Measurements from ENCODE around the gene MAN2B1.
"Not testable (repeated sequence)": the region's sequence is repeated elsewhere in the genome, so short reads cannot be mapped to it uniquely, and the experiment has no call there.

The MAN2B1 gene

DNA sequence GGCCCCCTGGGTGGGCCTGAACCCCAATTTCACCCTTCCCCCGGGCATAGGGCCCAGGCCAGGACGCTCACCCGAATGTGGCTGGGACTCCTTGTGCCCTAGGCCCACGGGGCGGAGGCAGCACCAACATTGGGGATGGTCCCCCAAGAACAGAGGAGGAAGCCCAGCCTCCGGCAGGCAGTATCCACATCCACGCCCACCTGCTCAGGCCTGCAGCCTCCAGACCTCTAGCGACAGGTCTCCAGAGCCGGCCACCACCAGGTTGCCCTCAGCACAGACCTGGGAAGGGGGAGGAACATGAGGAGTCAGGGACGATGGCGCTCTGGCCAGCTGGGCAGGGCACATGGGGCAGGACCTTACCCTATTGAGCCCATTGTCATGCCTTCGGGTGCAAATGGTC is 22.5 kb upstream of the MAN2B1 start:
- no peak for DNase-seq (ENCODE audit: low read depth)

DNA sequence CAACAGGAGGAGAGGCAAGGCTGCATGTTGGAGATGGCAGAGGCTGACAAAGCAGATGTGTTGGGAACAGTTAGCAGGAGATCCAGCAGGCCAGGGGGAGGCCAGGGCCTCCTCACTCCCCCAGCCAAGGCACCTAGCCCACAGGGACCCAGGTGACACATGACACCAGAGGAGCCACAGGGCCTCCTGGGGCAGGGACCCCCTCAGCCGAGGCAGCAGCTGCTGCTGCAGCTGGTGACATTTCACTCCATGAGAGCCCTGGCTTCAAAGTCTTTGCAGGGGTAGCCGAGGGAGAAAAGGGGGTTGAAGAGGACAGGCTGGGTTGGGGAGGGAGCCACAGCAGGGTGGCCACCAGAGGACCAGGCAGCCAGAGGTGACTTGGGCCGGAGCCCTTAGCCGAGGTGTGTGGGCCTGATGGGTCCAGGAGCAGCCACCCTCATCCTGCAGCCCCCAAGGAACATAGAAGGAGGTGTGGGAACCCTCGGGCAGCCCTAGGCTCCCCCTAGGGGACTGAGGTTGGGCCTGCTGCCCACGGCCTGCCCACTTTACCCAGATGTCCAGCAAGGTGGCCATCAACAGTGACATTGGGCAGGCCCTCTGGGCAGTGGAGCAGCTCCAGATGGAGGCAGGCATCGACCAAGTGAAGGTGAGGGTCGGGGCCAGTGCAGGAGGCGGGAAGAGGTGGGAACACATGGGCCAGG is 21.1 kb upstream of the MAN2B1 start, which contains the start of gene GNG14:
Gene GNG14 (plus strand): TSS at position 503 of the 701 bp plus-strand sequence. CDS start 51 bp downstream, at position 554.
- DNase-seq (ENCODE audit: low read depth), result no peak

DNA sequence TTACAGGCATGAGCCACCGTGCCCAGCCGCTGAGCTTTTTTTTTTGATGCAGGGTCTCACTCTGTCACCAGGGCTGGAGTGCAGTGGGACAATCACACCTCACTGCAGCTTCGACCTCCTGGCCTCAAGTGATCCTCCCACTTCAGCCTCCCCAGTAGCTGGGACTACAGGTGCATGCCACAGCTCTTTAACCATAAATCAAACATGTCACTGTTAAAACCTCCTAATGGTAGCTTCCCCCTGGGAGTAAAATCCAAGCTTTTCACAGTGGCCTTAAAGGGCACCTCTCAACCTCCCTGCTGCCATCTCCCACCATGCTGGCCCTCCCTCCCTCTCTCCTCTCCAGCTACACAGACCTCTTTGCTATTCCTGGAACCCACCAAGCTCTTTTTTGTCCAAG is 19.3 kb upstream of the MAN2B1 start:
- DNase-seq (ENCODE audit: low read depth), result no peak

DNA sequence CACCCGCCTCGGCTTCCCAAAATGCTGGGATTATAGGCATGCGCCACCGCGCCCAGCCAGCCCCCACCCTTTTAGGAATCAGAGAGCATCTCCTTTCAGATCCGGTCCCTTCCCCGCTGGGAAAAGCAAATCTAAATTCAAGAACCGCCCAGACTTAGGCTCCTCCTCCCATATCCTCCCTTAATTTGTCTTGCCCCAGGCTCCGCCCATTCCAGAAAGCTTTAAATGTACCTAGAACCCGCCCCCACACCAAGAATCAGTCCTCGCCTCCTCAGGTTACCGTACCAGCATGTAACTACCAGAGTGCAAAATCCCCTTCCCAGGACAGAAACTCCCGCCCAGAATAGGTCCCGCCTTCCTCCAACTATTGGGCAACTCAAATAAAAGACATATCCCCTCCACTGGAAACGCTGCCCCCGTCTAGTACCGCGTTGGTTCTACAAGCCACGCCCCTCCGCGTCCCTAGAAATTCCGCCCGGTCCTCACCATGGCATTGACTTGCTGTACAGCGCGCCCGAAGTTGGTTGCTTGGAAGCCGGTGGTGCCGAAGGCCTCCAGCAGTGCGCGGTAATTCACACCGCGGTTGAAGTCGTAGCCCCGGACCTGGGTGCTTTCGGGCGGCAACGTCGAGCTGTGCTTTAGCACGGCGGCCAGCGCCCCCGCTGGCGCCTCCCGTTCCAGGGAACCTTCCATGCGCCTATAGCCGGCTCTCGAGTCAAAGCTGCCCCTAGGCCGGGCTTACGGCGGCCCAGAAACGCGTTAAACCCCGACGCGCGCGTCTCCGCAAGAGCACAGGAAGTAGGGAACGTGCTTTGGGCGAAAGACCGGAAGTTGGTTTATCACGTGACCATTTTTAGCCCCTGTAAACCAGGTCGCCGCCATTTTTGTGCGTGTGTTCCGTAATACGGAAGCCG is 14.8 kb upstream of the MAN2B1 start, which contains the start of gene DHPS:
Gene DHPS (minus strand): TSS at position 807 of the 914 bp plus-strand sequence. CDS start 114 bp downstream, at position 693.
- DNase-seq (ENCODE audit: low read depth), result peak; percentile 90

DNA sequence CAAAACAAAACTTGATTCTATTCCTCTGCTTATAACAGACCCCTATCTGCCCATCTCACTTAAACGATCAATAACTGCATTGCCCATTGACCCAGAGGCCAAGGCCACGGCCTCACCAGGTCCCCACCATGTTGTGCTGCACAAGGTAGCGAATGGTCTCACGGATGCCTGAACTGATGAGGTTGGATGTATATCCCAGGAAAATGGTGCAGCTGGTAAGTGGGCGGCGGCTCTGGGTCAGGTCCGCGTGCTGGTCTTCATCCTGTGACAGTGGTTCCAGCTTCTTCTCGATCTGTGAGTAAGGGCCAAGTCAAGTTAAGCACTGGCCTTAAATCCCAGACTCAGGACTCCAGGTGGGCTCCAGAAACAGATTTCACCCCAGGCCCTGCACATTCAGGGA is 13.5 kb upstream of the MAN2B1 start:
- no peak for DNase-seq (ENCODE audit: low read depth)

DNA sequence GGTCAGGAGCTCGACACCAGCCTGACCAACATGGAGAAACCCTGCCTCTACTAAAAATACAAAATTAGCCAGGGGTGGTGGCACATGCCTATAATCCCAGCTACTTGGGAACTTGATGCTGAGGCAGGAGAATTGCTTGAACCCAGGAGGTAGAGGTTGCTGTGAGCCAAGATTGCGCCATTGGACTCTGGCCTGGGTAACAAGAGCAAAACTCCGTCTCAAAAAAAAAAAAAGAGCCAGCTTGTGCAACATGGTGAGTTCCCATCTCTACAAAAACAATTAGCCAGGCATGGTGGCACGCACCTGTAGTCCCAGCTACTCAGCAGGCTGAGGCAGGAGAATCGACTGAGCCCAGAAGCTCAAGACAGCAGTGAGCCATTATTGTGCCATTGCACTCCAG is 11.5 kb upstream of the MAN2B1 start:
- not testable (repeated sequence) for DNase-seq (ENCODE audit: low read depth)

DNA sequence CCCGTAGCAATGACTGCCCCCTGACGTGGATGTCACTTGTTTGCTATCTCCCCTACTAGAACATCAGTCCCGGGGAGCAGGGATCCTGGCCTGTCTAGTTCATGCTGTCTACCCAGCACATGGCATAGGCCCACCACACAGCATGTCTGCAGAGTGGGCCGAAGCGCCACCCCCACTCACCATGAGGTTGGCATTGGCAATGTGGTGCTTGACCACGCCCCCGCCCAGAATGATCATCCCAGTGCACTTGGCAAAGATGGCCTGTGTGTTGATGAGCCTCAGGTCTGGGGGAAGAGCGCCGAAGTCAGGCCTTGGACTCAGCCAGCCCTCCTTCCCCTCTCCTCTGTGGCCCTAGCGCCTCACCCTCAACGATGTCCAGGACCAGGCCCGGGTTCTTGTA is 10.4 kb upstream of the MAN2B1 start:
- no peak for DNase-seq (ENCODE audit: low read depth)

DNA sequence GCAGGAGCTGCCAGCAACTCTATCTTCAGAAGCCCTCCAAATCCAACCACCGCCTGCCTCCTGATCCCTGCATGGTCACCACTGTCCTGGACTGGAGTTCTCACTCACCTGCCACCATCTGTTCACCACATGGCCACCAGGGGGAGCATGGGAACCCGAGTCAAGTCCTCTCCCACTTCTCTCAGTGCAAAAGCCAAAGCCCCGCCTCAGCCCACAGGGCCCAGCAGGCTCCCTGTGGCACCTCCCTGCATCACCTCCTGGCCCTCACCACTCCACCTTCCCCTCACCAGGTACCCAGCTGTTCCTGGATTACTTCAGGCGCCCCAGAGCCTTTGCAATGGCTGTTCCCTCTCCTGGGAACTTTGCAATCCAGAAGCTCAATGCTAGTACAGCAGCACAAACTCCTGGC is 9.8 kb upstream of the MAN2B1 start:
- peak; percentile 81 for DNase-seq (ENCODE audit: low read depth)

DNA sequence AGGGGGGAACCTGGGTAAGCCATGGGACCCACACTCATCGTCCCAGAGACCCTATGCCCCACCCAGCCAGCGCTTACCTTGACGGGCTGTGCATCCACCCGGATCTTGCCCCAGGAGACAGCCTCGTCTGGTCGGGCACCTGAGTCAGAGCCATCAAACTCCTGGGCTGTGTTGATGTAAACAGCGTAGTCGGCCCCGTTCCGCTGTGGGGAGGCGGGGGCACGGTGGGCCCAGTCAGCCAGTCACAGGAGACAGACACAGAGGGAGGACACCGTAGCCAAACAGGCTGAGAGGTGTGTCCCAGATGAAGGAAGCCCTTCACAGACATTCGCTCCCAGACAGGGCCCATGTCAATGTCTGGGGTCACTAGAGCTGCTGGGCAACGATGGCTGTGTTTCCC is 9.4 kb upstream of the MAN2B1 start:
- DNase-seq (ENCODE audit: low read depth), result no peak

DNA sequence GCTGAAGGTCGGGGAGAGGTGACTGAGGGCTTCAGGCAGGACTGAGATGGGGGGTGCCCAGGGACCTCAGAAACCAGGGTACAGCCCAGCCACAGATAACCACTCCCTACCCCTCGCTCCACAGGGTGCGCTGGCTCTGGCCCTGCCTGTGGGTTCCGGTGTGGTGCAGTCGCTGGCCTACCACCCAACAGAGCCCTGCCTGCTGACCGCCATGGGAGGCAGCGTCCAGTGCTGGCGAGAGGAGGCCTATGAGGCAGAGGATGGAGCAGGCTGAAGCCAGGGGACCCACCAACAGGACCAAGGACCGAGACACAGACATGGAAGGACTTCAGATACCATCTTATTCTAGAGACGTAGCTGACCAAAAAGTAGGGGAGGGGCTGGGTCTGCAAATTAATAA is 8.9 kb upstream of the MAN2B1 start:
- no peak for DNase-seq (ENCODE audit: low read depth)

DNA sequence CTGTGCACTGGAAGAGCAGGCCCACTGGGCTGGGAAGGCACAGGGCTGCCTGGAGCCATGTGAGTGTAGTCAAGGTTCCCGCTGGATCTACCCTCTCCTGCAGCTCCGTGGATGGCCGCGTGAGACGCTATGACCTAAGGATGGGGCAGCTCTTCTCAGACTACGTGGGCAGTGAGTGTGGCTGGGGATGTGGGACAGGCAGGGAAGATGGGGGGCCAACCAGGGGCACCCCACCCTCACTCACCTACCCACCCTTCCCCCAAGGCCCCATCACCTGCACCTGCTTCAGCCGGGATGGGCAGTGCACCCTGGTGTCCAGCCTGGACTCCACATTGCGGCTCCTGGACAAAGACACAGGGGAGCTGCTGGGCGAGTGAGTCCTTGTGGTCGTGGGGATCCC is 6.2 kb upstream of the MAN2B1 start:
- no peak for DNase-seq (ENCODE audit: low read depth)

DNA sequence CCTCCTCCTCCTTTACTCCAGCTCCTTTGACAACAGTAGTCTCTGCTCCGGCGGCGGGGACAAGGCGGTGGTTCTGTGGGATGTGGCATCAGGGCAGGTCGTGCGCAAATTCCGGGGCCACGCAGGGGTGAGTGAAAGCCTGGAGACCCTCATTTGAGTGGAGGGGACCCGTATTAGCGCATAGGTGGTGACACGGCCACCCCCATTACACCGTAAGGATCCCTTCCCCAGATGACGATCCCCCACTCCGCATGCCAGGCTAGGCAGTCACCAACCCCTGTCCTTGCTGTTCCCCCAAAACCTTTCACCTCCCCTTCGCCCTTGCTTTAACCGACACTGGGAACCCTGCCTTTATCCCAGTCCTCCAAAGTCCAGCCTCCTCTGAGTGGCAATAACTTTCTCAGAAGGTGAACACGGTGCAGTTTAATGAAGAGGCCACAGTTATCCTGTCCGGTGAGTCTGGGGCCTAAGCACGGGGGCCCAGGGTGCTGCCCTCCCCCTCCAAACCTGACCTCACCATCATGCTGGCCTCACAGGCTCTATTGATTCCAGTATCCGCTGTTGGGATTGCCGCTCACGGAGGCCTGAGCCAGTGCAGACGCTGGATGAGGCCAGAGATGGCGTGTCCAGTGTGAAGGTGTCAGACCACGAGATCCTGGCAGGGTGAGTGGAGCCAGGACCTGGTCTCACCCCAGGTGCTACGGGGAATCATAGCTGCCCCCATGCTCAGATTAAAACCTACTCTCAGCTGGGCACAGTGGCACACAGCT is 3.8 kb upstream of the MAN2B1 start:
- no peak for DNase-seq (ENCODE audit: low read depth)

DNA sequence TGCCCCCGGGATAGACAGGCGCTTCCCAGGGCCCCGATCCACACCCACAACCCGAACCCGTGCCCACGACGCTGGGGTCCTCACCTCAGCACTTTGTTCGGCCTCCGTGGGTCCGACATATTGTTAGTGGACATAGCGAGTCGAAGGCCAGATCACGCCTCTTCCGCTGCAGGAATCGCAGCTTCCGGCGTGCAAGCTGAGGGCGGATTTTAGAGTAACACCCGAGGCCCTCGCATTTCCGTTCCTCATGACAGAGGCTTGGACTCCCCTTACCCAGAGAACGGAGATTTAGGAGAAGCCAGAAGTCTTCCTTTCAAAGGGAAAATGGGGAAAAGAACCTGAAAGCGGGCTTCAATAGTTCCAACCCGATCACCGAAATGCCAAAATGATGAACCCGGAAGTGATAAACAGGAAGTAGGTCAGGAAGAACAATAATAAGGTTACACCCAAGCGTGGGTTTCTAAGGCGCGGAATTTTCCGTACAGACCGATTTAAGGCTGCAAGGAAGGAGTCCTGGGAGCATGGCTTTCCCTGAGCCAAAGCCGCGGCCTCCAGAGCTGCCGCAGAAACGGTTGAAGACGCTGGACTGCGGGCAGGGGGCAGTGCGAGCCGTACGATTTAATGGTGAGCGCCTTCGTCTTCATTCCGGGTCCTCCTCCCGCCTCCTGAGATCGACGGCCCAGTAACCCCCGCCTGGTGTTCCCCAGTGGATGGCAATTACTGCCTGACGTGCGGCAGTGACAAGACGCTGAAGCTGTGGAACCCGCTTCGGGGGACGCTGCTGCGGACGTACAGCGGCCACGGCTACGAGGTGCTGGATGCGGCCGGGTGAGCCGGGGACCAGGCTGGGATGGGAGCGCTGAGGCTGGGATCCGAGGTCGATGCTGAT is 3.0 kb upstream of the MAN2B1 start:
- DNase-seq (ENCODE audit: low read depth), result peak; percentile 61

DNA sequence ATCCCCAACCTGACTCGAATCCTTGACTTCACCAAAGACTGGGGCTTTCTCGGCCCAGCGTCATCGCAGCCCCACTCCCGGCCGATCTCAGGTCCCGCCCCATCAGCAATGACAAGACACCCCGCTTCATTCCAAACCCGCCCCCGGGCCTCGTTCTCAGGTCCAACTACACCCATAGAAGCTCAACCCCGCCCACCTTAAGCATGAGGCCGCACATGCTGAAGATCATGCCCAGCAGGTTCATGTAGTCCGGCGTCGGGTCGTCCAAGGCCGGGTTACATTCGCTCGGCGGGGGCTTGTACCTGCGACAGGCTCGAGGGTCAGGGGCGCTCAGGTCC is 2.4 kb upstream of the MAN2B1 start:
- DNase-seq (ENCODE audit: low read depth), result peak; percentile 40

DNA sequence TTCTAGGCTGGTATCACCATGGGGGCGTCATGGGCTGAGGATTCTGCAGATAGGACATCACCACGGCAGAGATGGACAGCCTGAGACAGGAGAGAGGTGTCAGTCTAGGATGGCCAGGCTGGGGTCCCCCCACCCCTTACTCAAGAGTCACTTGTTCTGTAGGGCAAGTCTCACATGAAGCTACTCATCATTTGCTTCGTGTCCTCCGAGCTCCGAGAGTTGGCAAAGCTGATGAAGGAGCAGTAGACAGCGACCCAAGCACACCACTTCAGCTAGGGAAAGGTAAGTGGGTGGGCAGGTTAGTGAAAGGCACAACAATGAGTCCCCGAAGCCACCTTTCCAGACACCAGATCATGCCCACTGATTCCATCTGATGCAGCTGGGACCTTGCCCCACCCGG is 1.8 kb upstream of the MAN2B1 start:
- DNase-seq (ENCODE audit: low read depth), result no peak

DNA sequence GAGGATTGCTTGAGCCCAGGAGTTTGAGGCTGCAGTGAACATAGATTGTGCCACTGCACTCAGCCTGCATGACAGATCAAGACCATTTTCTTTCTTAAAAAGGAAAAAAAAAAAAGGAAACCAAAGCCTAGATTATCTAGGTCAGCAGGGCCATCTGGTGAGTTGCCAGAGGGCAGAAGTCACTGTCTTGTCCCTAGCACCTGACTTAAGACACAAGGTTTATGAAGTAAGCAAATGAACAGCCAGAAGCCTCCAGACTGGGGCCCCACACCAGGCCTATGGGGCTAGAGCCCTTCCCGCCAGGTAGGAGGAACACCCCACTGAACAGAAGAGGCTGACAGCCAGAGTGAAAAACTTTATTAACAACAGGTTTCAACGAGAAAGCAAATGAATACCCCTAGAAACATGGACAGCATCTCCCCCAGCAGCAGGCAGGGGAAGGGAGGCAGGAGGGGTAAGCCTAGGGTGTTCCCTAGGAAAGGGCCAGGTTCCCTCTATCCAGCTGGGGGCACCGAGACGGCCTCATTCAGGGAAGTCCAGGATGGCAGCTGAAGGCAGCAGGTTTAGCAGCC is 1.3 kb upstream of the MAN2B1 start:
- DNase-seq (ENCODE audit: low read depth), result no peak

DNA sequence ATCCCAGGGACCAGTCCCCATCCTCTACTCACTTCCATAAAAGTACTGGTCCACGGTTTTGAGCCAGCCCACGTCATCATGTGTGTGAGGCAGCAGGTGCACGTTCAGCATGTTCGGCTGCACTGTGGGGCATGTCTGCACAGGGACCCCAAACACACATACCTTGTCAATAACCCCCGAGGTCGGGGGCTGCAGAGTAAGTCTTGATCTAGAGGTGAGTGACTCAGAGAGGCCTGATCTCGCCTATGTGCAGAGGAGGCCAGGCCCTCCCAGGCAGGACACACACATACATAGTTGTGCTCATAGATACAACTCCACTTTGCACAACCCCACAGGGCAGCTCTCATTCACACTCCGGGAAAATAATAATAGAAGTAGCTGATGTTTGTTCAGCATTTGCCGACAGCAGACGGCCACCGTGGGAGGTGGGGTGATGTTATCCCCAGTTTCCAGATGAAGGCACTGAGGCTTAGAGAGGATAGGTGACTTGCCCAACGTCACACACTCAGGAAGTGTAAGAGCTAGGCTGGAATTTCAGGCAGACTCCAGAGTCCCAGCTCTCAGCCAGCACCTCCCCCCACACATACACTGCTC is 774 bp downstream of the MAN2B1 start:
- no peak for DNase-seq (ENCODE audit: low read depth)

DNA sequence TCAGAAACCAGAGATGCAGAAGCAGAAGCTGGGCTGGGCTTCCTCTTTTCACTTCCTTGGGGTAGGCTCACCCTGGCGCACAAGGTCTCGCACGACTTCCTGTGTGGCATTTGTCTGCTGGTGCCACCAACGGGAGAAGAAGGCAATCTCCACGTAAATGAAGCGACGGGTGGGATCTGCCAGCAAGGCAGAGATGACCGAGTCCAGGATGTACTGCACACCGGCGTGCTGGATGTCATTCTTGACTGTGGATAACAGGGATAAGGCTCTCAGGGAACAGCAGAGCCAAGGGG is 1.3 kb downstream of the MAN2B1 start:
- DNase-seq (ENCODE audit: low read depth), result no peak

DNA sequence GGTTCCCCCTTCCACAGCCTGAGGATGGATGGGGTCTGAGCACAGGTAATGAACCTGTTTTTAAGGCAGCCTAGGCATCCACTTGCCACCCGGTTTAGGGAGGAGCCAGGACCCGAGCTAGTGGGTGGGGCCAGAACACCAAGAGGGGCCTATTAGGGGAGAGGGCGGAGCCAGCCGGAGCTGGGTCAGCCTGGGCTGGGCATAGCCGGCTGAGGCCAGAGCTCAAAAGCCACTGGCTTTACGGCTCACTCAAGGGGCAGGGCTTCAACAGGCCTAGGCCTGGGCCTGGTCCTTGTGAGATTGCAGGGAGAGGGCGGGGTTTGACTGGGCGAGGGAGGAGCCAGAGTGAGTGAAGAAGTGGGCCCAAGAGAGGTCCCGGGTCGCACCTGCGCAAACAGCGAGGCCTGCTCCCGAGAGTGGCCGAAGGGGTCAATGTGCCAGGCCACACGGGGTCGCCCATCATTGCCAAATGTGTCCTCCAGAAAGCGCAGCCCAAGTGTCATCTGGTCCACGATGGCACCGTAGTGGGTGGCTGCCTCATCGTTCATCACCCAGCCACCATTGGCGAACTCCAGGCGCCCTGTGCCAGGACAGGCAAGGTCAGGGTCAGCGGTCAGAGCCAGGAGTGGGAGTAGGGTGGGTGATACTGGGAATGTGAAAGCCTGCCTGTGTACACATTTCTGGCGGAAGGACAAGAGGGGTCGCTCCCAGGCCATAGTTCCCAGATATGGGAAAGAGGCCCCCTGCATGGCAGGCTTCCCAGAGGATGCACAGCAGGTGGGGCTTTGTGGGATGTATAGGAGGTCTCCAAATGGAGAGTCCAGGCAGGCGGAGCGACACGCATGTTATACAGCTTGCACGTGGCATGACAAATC is 1.9 kb downstream of the MAN2B1 start:
- no peak for DNase-seq (ENCODE audit: low read depth)

DNA sequence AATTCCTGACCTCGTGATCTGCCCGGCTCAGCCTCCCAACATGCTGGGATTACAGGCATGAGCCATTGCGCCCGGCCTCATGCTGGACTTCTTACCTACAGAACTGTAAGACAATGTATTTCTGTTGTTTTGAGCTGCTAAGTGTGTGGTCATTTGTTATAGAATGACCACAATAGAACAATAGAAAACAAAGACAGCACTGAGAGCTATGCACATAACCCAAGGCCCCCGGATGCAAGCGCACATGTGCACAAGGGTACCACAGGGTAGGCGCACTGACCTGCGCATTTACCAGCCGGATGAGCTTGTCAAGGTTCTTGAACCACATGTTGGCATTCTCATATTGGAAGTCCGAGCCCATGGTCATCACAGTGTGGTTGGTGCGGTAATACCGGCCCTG is 5.6 kb downstream of the MAN2B1 start:
- DNase-seq (ENCODE audit: low read depth), result no peak

Data from stimulated activated CD8-positive, alpha-beta memory T cell treated with anti-CD3 and anti-CD28 coated beads, Interleukin-12 subunit alpha, Interleukin-12 subunit beta, amount 100 ng/mL, for 1 hour (primary cell).